ENCODE measurements around the gene ADIRF. TPM values are rescaled to one million over a fixed set of nuclear protein-coding genes. Genes with fewer than 3 reads are reported as not detected.

The ADIRF gene
- total RNA-seq, 2 experiments from 2014 or later, result not detected

GRCh38 chr10:86953747-86954680 is 14.3 kb upstream of the ADIRF start:
- ChIA-PET POLR2A (no interaction called here), CTCF (ENCODE audit: unreplicated experiment) (no interaction called here)
- no peak overlapping the region for H3K27ac ChIP-seq (ENCODE audit: low read depth, low read length, poor library complexity, severe bottlenecking)
- no peak overlapping the region for H2AFZ ChIP-seq (ENCODE audit: low read length)
- no peaks in the 10 kb centered on the region for H3K9me3 ChIP-seq (ENCODE audit: low read length)
- no TSS peak for BruUV-seq (replicated peaks)
- H3K4me3 ChIP-seq (ENCODE audit: low read depth, low read length, poor library complexity, severe bottlenecking), result no peak overlapping the region
- H3K4me2 ChIP-seq (ENCODE audit: low read length), result no peak overlapping the region
- H3K4me1 ChIP-seq (ENCODE audit: insufficient read depth, low read length, poor library complexity, severe bottlenecking), result no peaks in the 10 kb centered on the region
- intact Hi-C loops (cut with micrococcal nuclease; ENCODE audit: unreplicated experiment), result no loop called here
- TF ChIP-seq CTCF (conservative IDR thresholded peaks at IDR 0.05; ENCODE audit: low read length), result no peak
- no peak for TF ChIP-seq EZH2phosphoT487 (IDR thresholded peaks at IDR 0.05; ENCODE audit: borderline replicate concordance, low read depth, low read length)
- H3K79me2 ChIP-seq (ENCODE audit: insufficient read depth, low read depth, low read length), result no peaks in the 10 kb centered on the region
- H4K20me1 ChIP-seq (ENCODE audit: insufficient read depth, low read length), result no peaks in the 10 kb centered on the region
- no peaks in the 10 kb centered on the region for H3K9me2 ChIP-seq (ENCODE audit: insufficient read depth, low read length)
- no peaks in the 10 kb centered on the region for H3K36me3 ChIP-seq (ENCODE audit: insufficient read depth, low read length)
- DNase-seq (ENCODE audit: low spot score), result no peak

GRCh38 chr10:86954681-86955500 is 13.4 kb upstream of the ADIRF start:
- Histone ChIP-seq H3K9me2 (ENCODE audit: insufficient read depth, low read length) (no peaks in the 10 kb centered on the region), H3K36me3 (ENCODE audit: insufficient read depth, low read length) (no peaks in the 10 kb centered on the region), H3K4me1 (ENCODE audit: insufficient read depth, low read length, poor library complexity, severe bottlenecking) (no peaks in the 10 kb centered on the region), H4K20me1 (ENCODE audit: insufficient read depth, low read length) (no peaks in the 10 kb centered on the region), H3K9me3 (ENCODE audit: low read length) (no peaks in the 10 kb centered on the region), H3K79me2 (ENCODE audit: insufficient read depth, low read depth, low read length) (no peaks in the 10 kb centered on the region), H3K27ac (ENCODE audit: low read depth, low read length, poor library complexity, severe bottlenecking) (no peak overlapping the region), H2AFZ (ENCODE audit: low read length) (no peak overlapping the region), H3K4me3 (ENCODE audit: low read depth, low read length, poor library complexity, severe bottlenecking) (no peak overlapping the region), H3K4me2 (ENCODE audit: low read length) (no peak overlapping the region)
- CTCF ChIA-PET (ENCODE audit: unreplicated experiment), result no interaction called here
- BruUV-seq (replicated peaks), result no TSS peak
- no peak for TF ChIP-seq EZH2phosphoT487 (IDR thresholded peaks at IDR 0.05; ENCODE audit: borderline replicate concordance, low read depth, low read length)
- no peak for TF ChIP-seq CTCF (conservative IDR thresholded peaks at IDR 0.05; ENCODE audit: low read length)
- POLR2A ChIA-PET, result interaction anchor here (0.6 kb wide), 1 partner anchor 870 kb away, joined by 6 read pairs; no protein-coding TSS in a partner anchor
- intact Hi-C loops (cut with micrococcal nuclease; ENCODE audit: unreplicated experiment), result no loop called here
- no peak for DNase-seq (ENCODE audit: low spot score)
